H4 (cell line): ENCODE measurements around the gene PTPRS. TPM values are rescaled to one million over a fixed set of nuclear protein-coding genes. Genes with fewer than 3 reads are reported as not detected.

Experiments
- DNase-seq: peaks from one replicate; pipeline ENCODE4 v3.0.0-alpha.2; 2015; ENCODE audit warnings: low spot score
- total RNA-seq: library from RNA; depleted of rRNA; stranded (reverse); fragments of >200 nt; shearing (Covaris generic); gene quantifications from 2 replicates; pipeline ENCODE4 v1.2.3, GENCODE V29; 2014

PTPRS gene
- total RNA-seq, 1 experiment from 2014 or later, result 47.4 TPM

GRCh38 chr19:5308451-5309437, 31.9 kb downstream of the PTPRS start:
- peak; percentile 51 for DNase-seq

- no peak for DNase-seq
Measured at GRCh38 chr19:5307655-5308054, 33.0 kb downstream of the PTPRS start.

GRCh38 chr19:5305163-5305562, 35.4 kb downstream of the PTPRS start:
- no peak for DNase-seq

GRCh38 chr19:5304486-5304885, 36.1 kb downstream of the PTPRS start:
- DNase-seq, result no peak

GRCh38 chr19:5303208-5303607, 37.4 kb downstream of the PTPRS start:
- no peak for DNase-seq

- no peak for DNase-seq
Measured at GRCh38 chr19:5302396-5302795, 38.2 kb downstream of the PTPRS start.

- DNase-seq, result no peak
Measured at GRCh38 chr19:5299137-5299536, 41.5 kb downstream of the PTPRS start.

GRCh38 chr19:5298471-5298901, 42.1 kb downstream of the PTPRS start:
- DNase-seq, result no peak

- no peak for DNase-seq
Measured at GRCh38 chr19:5297272-5297669, 43.3 kb downstream of the PTPRS start.

- no peak for DNase-seq
Measured at GRCh38 chr19:5296457-5297271, 43.9 kb downstream of the PTPRS start.

GRCh38 chr19:5296021-5296420, 44.6 kb downstream of the PTPRS start:
- no peak for DNase-seq

GRCh38 chr19:5294403-5295160, 46.0 kb downstream of the PTPRS start:
- DNase-seq, result no peak

- no peak for DNase-seq
Measured at GRCh38 chr19:5293612-5294378, 46.8 kb downstream of the PTPRS start.

- peak; percentile 62 for DNase-seq
Measured at GRCh38 chr19:5292822-5293611, 47.6 kb downstream of the PTPRS start.

GRCh38 chr19:5292453-5292821, 48.2 kb downstream of the PTPRS start:
- no peak for DNase-seq

- no peak for DNase-seq
Measured at GRCh38 chr19:5291588-5292193, 48.9 kb downstream of the PTPRS start.
